Measurements from ENCODE around the gene PRKG1. TPM values are rescaled to one million over a fixed set of nuclear protein-coding genes. Genes with fewer than 3 reads are reported as not detected.

PRKG1 gene
- total and polyA plus RNA-seq, 7 donors: 4.5 to 49.0 (median 31.7) TPM

GRCh38 chr10:52322936-52323335 is 1248.6 kb downstream of the PRKG1 start:
- Histone ChIP-seq H3K9me3 (no peaks in the 10 kb centered on the region), H3K4me3 (no peak overlapping the region), H3K4me1 (no peaks in the 10 kb centered on the region), H3K27ac (no peak overlapping the region), H3K27me3 (ENCODE audit: insufficient read depth in 3 of 3, low read length in 2 of 3) (peaks cover 0 to 3% (median 0%) of the 10 kb centered on the region in 3 donors), H3K36me3 (ENCODE audit: insufficient read depth in 1 of 2, low read depth in 1 of 2) (no peaks in the 10 kb centered on the region)
- intact Hi-C loops (cut with DNase I): no loop called here
- ATAC-seq: no peak
- TF ChIP-seq CTCF (IDR thresholded peaks at IDR 0.05): no peak
- no peak for DNase-seq
- WGBS, 3 donors: 91 to 94% (median 94%) methylated on average over 1 of the region's 1 CpG

- 58 to 72% (median 65%) methylated on average over 2 of the region's 2 CpGs for WGBS, 3 donors
- H3K27me3 ChIP-seq (ENCODE audit: insufficient read depth in 3 of 3, low read length in 2 of 3): peaks cover 0 to 3% (median 0%) of the 10 kb centered on the region in 3 donors
- H3K4me3 ChIP-seq: no peak overlapping the region
- no peak for TF ChIP-seq CTCF (IDR thresholded peaks at IDR 0.05)
- H3K36me3 ChIP-seq (ENCODE audit: insufficient read depth in 1 of 2, low read depth in 1 of 2): no peaks in the 10 kb centered on the region
- intact Hi-C loops (cut with DNase I): no loop called here
- ATAC-seq (no peak), DNase-seq (no peak)
- H3K4me1 ChIP-seq: no peaks in the 10 kb centered on the region
- H3K27ac ChIP-seq: no peak overlapping the region
- no peaks in the 10 kb centered on the region for H3K9me3 ChIP-seq
These were observed 1252.1 kb downstream of the PRKG1 start for GRCh38 chr10:52326382-52326781.

GRCh38 chr10:52331638-52332364 is 1257.5 kb downstream of the PRKG1 start:
- intact Hi-C loops (cut with DNase I): no loop called here
- no peak overlapping the region for H3K27ac ChIP-seq
- 84 to 88% (median 87%) methylated on average over 3 of the region's 3 CpGs for WGBS, 3 donors
- no peak for ATAC-seq
- no peak for TF ChIP-seq CTCF (IDR thresholded peaks at IDR 0.05)
- H3K4me3 ChIP-seq: no peak overlapping the region
- H3K9me3 ChIP-seq: no peaks in the 10 kb centered on the region
- no peak for DNase-seq
- no peaks in the 10 kb centered on the region for H3K27me3 ChIP-seq (ENCODE audit: insufficient read depth in 3 of 3, low read length in 2 of 3)
- no peaks in the 10 kb centered on the region for H3K4me1 ChIP-seq
- H3K36me3 ChIP-seq (ENCODE audit: insufficient read depth in 1 of 2, low read depth in 1 of 2): no peaks in the 10 kb centered on the region

- intact Hi-C loops (cut with DNase I): no loop called here
- no peaks in the 10 kb centered on the region for H3K9me3 ChIP-seq
- no peak overlapping the region for H3K27ac ChIP-seq
- DNase-seq (no peak), ATAC-seq (no peak)
- TF ChIP-seq CTCF (IDR thresholded peaks at IDR 0.05): no peak
- H3K4me3 ChIP-seq: no peak overlapping the region
- H3K27me3 ChIP-seq (ENCODE audit: insufficient read depth in 3 of 3, low read length in 2 of 3): no peaks in the 10 kb centered on the region
- H3K36me3 ChIP-seq (ENCODE audit: insufficient read depth in 1 of 2, low read depth in 1 of 2): no peaks in the 10 kb centered on the region
- WGBS, 3 donors: 71 to 84% (median 74%) methylated on average over 4 to 5 of the region's 5 CpGs
- no peaks in the 10 kb centered on the region for H3K4me1 ChIP-seq
These were observed 1258.5 kb downstream of the PRKG1 start for GRCh38 chr10:52332815-52333214.

- no peak for TF ChIP-seq CTCF (IDR thresholded peaks at IDR 0.05)
- Histone ChIP-seq H3K4me1 (no peaks in the 10 kb centered on the region), H3K9me3 (no peaks in the 10 kb centered on the region), H3K27ac (no peak overlapping the region), H3K27me3 (ENCODE audit: insufficient read depth in 3 of 3, low read length in 2 of 3) (no peaks in the 10 kb centered on the region), H3K4me3 (no peak overlapping the region), H3K36me3 (ENCODE audit: insufficient read depth in 1 of 2, low read depth in 1 of 2) (no peaks in the 10 kb centered on the region)
- DNase-seq: no peak
- no peak for ATAC-seq
- 80 to 94% (median 90%) methylated on average over 1 of the region's 1 CpG for WGBS, 3 donors
- intact Hi-C loops (cut with DNase I): no loop called here
These were observed 1260.3 kb downstream of the PRKG1 start for GRCh38 chr10:52334595-52334994.
